Common myeloid progenitor, CD34-positive (primary cell): ENCODE measurements around the gene CUL3.
"Not testable (repeated sequence)": the region's sequence is repeated elsewhere in the genome, so short reads cannot be mapped to it uniquely, and the experiment has no call there.

Source experiments
- CTCF ChIA-PET: fragments of 350-600 bp; sonication (Branson Sonifier 250); formaldehyde crosslinking; loops from one replicate; lab custom pipeline; 2021; ENCODE audit warnings: antibody characterized with exemption; lab: Charles Lee
- POLR2A ChIA-PET: fragments of 350-600 bp; sonication (Branson Sonifier 250); formaldehyde crosslinking; loops from one replicate; lab custom pipeline; 2021; ENCODE audit warnings: antibody characterized with exemption; lab: Charles Lee
- DNase-seq, 3 donors: peaks; one replicate each; pipeline versions ENCODE4 v3.0.0 to v3.0.0-alpha.2; 2013
- H3K27ac ChIP-seq, 2 experiments: 1 replicate in 1 of 2; 2 replicates in 1 of 2; pipeline ENCODE4 v1.7.0; 2013; ENCODE audit warnings: inconsistent platforms in 2 of 2, low read length in 2 of 2, mild to moderate bottlenecking in 2 of 2, low read depth in 1 of 2, moderate library complexity in 1 of 2; ENCODE audit not compliant: severe bottlenecking in 2 of 2, insufficient read depth in 1 of 2, poor library complexity in 1 of 2
- H3K27me3 ChIP-seq, 5 experiments: replicated peaks in 2 of 5; 1 replicate in 3 of 5; 2 replicates in 2 of 5; pipeline versions ENCODE4 v1.6.1 to v1.7.0; 2013; ENCODE audit warnings: low read length in 4 of 5, mild to moderate bottlenecking in 2 of 5, moderate library complexity in 2 of 5, inconsistent platforms in 1 of 5; ENCODE audit not compliant: insufficient read depth in 5 of 5, control insufficient read depth in 4 of 5
- H3K36me3 ChIP-seq, 4 experiments: 1 replicate in 2 of 4; 2 replicates in 2 of 4; pipeline versions ENCODE4 v1.6.1 to v1.7.0; 2013; ENCODE audit warnings: low read length in 3 of 4, control low read depth in 1 of 4, mild to moderate bottlenecking in 1 of 4; ENCODE audit not compliant: control insufficient read depth in 4 of 4, insufficient read depth in 4 of 4
- H3K4me1 ChIP-seq, 4 experiments: 1 replicate in 3 of 4; 2 replicates in 1 of 4; pipeline versions ENCODE4 v1.6.1 to v1.7.1; 2013; ENCODE audit warnings: low read length in 3 of 4, mild to moderate bottlenecking in 3 of 4, control low read depth in 1 of 4, inconsistent platforms in 1 of 4, moderate library complexity in 1 of 4; ENCODE audit not compliant: control insufficient read depth in 4 of 4, insufficient read depth in 4 of 4; ENCODE audit errors: control extremely low read depth in 1 of 4
- H3K4me3 ChIP-seq, 7 experiments: 1 replicate in 4 of 7; 2 replicates in 3 of 7; pipeline versions ENCODE4 v1.5.1 to v1.7.0; 2013; ENCODE audit warnings: mild to moderate bottlenecking in 7 of 7, low read length in 6 of 7, moderate library complexity in 6 of 7, inconsistent platforms in 2 of 7, low read depth in 2 of 7, control low read depth in 1 of 7; ENCODE audit not compliant: insufficient read depth in 4 of 7, control insufficient read depth in 1 of 7; ENCODE audit errors: extremely low read depth in 1 of 7
- H3K9me3 ChIP-seq, 5 experiments: 1 replicate in 4 of 5; 2 replicates in 1 of 5; pipeline versions ENCODE4 v1.6.1 to v1.7.1; 2013; ENCODE audit warnings: low read length in 4 of 5, mild to moderate bottlenecking in 2 of 5, inconsistent platforms in 1 of 5, low read depth in 1 of 5, moderate library complexity in 1 of 5; ENCODE audit not compliant: control insufficient read depth in 4 of 5, insufficient read depth in 2 of 5; ENCODE audit errors: control extremely low read depth in 1 of 5
- WGBS: methylation state at CpG from one replicate; pipeline ENCODE4 v1.1.5; 2013; ENCODE audit not compliant: insufficient coverage; 5-methylcytosine and 5-hydroxymethylcytosine counted together

CUL3 gene

DNA sequence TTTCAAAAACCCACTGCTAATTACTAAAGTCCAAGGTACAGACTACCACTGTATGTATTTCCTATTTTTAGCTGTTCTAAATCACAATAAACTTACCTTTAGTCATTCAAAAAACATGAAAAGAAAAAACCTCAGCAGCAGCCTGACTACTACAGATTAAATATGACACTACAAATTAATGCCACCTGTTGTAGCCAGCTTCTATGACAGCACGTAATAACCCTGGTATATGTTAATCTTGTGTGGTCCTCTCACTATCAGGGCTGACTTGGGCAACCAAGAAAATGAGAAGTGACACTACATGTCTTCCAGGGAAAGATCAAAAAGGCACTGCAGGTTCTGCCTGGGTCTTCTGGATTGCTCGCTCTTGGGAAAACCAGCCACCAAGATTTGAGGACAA lies 92.6 kb downstream of the CUL3 start:
- Histone ChIP-seq H3K4me3 (no peak overlapping the region), H3K9me3 (peaks cover 0 to 13% (median 6%) of the 10 kb centered on the region in 5 experiments), H3K4me1 (no peaks in the 10 kb centered on the region), H3K27ac (no peak overlapping the region), H3K36me3 (peaks cover 7 to 55% (median 21%) of the 10 kb centered on the region in 4 experiments), H3K27me3 (no peaks in the 10 kb centered on the region)
- no peak for DNase-seq
- ChIA-PET POLR2A (no interaction called here), CTCF (interaction anchor here (0.9 kb wide), 1 partner anchor 12 kb away, joined by 5 read pairs; no protein-coding TSS in a partner anchor)
- WGBS = 100% methylated on average over 1 of the region's 2 CpGs

DNA sequence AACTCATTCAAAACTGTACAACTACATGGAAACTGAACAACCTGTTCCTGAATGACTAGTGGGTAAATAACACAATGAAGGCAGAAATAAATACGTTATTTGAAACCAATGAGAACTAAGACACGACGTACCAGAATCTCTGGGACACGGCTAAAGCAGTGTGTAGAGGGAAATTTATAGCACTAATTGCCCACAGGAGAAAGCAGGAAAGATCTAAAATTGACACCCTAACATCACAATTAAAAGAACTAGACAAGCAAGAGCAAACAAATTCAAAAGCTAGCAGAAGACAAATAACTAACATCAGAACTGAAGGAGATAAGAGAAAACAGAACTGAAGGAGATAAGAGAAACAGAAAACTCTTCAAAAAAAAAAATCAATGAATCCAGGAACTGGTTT lies 97.2 kb downstream of the CUL3 start:
- POLR2A ChIA-PET, H3K4me3 ChIP-seq, H3K27me3 ChIP-seq, H3K27ac ChIP-seq, DNase-seq: not testable (repeated sequence)
- Histone ChIP-seq H3K9me3 (peaks cover 0 to 13% (median 6%) of the 10 kb centered on the region in 5 experiments), H3K36me3 (peaks cover 9 to 38% (median 17%) of the 10 kb centered on the region in 4 experiments), H3K4me1 (peaks cover 0 to 16% (median 3%) of the 10 kb centered on the region in 4 experiments)
- CTCF ChIA-PET = interaction anchor here (0.7 to 3.3 kb wide), 2 partner anchors 13 to 163 kb away, joined by 4 to 9 read pairs; no protein-coding TSS in a partner anchor
- WGBS = 100% methylated on average over 1 of the region's 4 CpGs

DNA sequence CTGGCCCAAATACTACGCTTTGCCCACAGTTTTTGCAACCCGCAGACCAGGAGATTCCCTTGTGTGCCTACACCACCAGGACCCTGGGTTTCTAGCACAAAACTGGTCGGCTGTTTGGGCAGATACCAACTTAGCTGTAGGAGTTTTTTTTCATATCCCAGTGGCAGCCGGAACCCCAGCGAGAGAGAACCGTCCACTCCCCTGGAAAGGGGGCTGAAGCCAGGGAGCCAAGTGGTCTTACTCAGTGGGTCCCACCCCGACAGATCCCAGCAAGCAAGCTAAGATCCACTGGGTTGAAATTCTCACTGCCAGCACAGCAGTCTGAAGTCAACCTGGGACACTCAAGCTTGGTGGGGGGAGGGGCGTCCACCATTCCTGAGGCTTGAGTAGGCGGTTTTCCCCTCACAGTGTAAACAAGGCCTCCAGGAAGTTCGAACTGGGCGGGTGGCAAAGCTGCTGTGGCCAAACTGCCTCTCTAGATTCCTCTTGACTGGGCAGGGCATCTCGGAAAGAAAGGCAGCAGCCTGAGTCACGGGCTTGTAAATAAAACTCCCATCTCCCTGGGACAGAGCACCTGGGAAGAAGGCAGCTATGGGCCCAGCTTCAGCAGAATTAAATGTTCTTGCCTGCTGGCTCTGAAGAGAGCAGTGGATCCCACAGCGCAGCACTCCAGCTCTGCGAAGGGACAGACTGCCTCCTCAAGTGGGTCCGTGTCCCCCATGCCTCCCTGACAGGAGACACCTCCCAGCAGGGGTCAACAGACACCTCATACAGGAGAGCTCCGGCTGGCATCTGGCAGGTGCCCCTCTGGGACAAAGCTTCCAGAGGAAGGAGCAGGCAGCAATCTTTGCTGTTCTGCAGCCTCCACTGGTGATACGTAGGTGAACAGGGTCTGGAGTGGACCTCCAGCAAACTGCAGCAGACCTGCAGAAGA lies 99.8 kb downstream of the CUL3 start:
- peak overlapping the region in 1 of 7 experiments; percentile 28 for H3K4me3 ChIP-seq
- 69% methylated on average over 14 of the region's 18 CpGs for WGBS
- peaks cover 0 to 16% (median 3%) of the 10 kb centered on the region in 4 experiments for H3K4me1 ChIP-seq
- H3K27me3 ChIP-seq, POLR2A ChIA-PET: not testable (repeated sequence)
- DNase-seq = peak; percentile 17 to 77 (median 54)
- CTCF ChIA-PET = interaction anchor here (1.1 to 3.3 kb wide), 4 partner anchors 10 to 36 kb away, joined by 3 to 9 read pairs (median 3); no protein-coding TSS in a partner anchor
- peak overlapping the region in 1 of 2 experiments; percentile 34 for H3K27ac ChIP-seq
- peaks cover 0 to 13% (median 4%) of the 10 kb centered on the region in 5 experiments for H3K9me3 ChIP-seq
- H3K36me3 ChIP-seq = peaks cover 7 to 24% (median 14%) of the 10 kb centered on the region in 4 experiments

DNA sequence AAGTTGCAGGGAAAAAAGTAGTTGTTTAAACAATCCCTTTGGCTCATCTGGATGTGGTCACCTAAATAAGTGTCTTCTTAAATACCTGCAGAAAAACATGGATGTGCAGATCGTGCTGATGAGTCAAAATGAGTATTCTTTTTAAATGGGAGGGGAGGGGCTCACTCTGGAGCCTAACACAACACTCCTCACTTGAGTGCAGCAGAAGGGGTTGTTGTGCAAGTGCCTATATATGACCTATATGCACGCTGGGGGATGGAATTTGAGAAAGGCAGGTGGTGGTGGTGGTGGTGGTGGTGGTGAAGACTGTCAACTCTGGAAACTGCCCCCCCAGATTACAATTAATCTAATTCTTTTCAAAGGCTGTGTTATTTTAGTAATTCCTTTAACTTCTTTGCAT lies 105.3 kb downstream of the CUL3 start:
- no peaks in the 10 kb centered on the region for H3K9me3 ChIP-seq
- H3K36me3 ChIP-seq = peaks cover 14 to 46% (median 29%) of the 10 kb centered on the region in 4 experiments
- DNase-seq = no peak
- H3K4me3 ChIP-seq = no peak overlapping the region
- no CpG with 5 or more reads among the region's 2 CpGs for WGBS
- ChIA-PET CTCF (interaction anchor here (1.0 kb wide), 1 partner anchor 26 kb away, joined by 3 read pairs; no protein-coding TSS in a partner anchor), POLR2A (no interaction called here)
- H3K27ac ChIP-seq = no peak overlapping the region
- H3K27me3 ChIP-seq = no peaks in the 10 kb centered on the region
- peaks cover 0 to 2% (median 0%) of the 10 kb centered on the region in 4 experiments for H3K4me1 ChIP-seq

DNA sequence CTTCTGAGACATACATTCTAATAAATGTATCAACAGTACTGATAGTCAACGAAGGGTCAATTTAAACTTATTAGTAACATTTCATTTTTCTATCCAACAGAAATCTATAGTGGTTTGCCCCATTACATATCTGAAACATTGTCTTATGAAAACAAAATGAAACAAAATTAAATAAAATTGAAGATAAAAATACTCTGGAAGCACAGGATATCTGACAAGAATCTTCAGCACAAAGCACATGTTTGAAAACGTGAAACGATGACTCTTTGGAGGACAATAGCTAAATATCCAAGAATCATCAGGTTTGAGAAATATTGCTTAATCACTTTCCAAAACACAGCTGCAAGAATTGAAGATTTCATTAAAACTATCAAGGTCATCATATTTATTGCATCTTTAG lies 112.3 kb downstream of the CUL3 start:
- ChIA-PET POLR2A (no interaction called here), CTCF (interaction anchor here (0.8 to 1.3 kb wide), 3 partner anchors 8 to 173 kb away, joined by 3 read pairs; no protein-coding TSS in a partner anchor)
- WGBS = 100% methylated on average over 2 of the region's 3 CpGs
- Histone ChIP-seq H3K27me3 (no peaks in the 10 kb centered on the region), H3K36me3 (peaks cover 8 to 42% (median 23%) of the 10 kb centered on the region in 4 experiments), H3K4me3 (no peak overlapping the region), H3K27ac (no peak overlapping the region), H3K4me1 (no peaks in the 10 kb centered on the region), H3K9me3 (no peaks in the 10 kb centered on the region)
- DNase-seq = no peak

DNA sequence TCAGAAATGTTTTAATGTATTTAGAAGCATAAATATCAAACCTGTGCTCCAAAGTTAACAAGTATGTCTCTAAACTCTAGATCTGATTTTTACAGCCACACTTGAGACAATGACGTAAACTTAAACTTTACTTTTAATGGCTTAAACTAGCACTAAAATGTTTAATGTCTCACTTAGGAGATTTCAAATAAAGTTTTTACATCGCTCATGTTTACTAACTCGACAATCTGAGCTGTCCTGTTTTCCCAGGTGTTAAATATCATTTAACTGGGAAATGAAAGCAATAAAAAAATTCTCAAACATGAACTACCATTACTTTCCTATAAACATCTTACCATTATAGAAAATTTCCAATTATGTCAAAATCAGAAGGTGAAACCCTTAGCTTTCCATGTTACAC lies 113.0 kb downstream of the CUL3 start:
- H3K9me3 ChIP-seq = no peaks in the 10 kb centered on the region
- CTCF ChIA-PET = no interaction called here
- POLR2A ChIA-PET = no interaction called here

More for the DNA sequence above, 113.0 kb downstream of the CUL3 start:
- WGBS = 100% methylated on average over 1 of the region's 3 CpGs
- H3K36me3 ChIP-seq = peaks cover 6 to 35% (median 19%) of the 10 kb centered on the region in 4 experiments
- no peaks in the 10 kb centered on the region for H3K4me1 ChIP-seq
- H3K27ac ChIP-seq = no peak overlapping the region
- H3K27me3 ChIP-seq = no peaks in the 10 kb centered on the region
- DNase-seq = no peak
- H3K4me3 ChIP-seq = no peak overlapping the region
